Left renal cortex interstitium (tissue), 4 donors: ENCODE data around the gene DDN. TPM values are rescaled to one million over a fixed set of nuclear protein-coding genes. Genes with fewer than 3 reads are reported as not detected.

Experiments used
- DNase-seq, 4 donors: peaks; one replicate each; pipeline ENCODE4 v3.0.0-alpha.2; 2013; ENCODE audit warnings: low read depth in 4 of 4, low spot score in 2 of 4, missing footprints in 1 of 4
- polyA plus RNA-seq, 4 donors: library from polyadenylated mRNA; unstranded; fragments of 120-200 nt; gene quantifications; one replicate each; pipeline ENCODE4 v1.2.1, GENCODE V29; 2013; ENCODE audit not compliant: insufficient read length in 4 of 4

The DDN gene
- polyA plus RNA-seq, 4 donors: 74.2 to 97.8 (median 84.6) TPM

DNA sequence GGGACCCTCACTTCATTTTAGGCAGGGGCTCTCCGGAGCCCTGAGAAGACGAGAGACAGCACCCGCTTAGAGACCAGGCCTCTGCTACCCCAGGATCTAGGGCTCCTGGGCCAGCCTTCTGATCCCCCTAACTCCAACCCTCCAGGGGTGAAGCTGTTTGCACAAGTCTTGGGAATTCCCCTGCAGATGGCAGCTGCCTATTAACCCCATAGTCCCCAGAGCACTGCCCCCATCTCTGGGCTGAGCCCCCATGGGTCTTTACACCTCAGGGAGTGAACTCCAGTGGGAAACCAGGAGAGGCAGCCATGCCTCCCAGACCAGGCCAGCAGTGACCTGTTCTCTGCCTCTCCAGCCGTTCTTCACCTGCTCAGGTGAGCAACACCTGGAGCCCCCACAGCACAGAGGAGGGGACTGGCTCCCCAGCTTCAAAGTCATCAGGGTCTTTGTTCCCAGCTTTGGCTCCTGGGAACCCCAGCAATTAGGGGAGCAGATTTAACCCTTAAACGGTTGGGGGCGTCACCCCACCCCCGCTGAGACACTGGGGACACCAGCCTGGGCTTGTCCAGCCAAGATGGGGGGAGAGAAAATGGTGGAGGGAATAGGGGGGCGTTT is 29.9 kb downstream of the DDN start:
- no peak for DNase-seq

DNA sequence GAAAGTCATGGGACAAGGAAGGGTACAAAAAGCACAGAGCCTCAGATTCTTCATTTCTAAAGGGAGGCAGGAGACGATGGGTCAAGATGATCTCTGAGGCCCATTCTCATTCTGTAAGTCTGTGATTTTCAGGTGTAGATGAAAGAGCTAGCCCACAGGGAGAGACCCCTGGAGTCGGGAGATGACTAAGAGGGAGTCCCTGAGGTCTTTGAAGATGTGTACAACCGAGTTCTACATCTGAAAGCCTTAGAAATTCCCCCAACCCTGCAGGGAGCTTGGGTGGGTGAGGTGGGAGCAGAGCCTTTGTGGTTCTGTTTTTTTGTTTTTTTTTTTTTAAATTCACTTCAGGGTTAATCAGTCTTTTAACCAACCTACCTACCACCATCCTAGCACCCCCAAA is 30.7 kb downstream of the DDN start:
- DNase-seq: no peak

DNA sequence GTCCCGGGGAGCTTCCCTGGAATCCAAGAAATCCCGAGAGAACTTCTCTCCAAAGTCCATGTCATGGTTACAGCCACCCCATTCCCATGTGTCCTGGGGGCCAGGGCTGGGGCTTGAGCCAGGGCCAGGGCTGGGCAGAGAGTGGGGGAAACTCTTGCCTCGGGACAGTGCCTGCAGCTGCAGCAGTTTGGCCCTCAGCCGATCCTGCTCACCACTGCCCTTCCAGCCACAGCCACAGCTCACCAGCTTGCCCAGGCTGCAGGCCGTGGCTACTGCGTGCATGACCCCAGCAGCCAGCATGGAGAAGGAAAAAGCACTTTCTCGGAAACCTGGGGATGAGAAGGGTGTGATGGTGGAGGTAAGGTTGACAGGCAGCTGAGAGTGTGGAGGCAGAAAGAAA is 31.2 kb downstream of the DDN start:
- DNase-seq: no peak

DNA sequence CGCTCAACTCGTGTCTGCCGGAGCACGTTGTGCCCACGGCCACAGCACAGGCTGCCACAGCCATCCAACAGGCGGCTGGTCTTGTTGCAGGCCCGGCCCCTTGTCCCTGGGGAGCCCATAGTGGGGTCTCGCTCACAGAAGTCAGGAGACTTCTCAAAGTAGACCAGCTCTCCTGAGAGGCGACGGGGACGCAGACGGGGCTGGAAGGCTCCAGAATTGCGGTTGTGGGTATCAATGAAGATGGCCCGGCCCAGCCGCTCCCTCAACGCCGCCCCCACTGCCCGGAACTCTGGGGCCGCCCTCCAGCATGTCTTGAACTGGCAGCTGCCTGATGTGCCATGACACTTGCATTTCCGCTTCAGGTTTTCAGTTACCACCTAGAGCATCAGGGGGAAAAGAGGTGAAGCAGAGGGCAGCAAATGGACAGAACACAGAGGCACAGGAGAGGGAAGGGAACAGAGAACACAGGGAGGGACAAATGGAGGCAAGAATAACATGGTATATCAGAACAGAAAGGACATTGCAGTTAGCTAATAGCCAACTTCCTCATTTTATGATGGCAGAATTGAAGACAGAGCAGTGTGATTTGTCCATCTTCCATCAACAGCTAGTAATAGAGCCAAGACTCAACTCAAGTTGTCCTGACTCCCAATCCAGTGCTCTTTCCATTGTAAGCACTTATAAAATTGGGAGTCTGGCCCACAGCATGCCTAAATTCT is 32.8 kb downstream of the DDN start:
- DNase-seq: no peak

DNA sequence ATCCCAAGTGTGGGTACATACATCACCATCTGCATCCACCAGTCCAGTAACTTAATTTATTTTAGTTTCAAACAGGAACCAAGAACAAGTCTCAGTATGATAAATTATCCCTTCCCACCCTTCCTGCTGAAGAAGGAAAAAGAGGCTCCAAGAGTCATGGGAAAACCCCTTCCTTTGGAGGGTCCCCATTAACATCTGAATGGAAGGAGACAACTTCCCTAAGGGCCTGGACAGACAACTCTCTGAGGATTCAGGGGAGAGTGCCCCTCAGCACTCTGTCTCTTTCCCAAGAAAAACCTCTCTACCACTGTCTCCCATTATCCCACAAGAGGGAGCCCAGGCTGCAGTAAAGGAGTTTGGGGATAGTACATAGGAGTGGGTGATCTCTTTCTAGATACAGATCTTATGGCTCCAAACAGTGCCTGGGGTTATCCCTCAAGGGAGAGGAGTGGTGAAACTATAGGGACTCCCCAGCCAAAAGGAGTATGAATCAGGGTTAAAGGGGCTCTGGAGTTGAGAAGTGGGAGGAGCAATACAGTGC is 33.8 kb downstream of the DDN start:
- no peak for DNase-seq

DNA sequence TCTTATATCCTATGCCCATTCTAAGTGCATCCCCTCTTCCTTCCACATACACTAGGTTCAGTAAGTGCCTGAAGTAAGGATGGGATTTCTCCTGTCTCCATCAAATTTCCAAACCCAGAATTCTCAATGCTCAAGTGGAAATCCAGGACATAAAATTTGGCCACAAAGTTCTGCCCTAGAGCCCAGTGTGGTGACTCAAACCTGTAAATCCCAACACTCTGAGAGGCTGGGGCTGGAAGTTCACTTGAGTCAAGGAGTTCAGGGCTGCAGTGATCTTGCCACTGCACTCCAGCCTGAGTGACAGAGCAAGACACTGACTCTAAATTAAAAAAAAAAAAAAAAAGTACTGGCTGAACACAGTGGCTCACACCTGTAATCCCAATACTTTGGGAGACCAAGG is 37.4 kb downstream of the DDN start:
- DNase-seq: no peak

DNA sequence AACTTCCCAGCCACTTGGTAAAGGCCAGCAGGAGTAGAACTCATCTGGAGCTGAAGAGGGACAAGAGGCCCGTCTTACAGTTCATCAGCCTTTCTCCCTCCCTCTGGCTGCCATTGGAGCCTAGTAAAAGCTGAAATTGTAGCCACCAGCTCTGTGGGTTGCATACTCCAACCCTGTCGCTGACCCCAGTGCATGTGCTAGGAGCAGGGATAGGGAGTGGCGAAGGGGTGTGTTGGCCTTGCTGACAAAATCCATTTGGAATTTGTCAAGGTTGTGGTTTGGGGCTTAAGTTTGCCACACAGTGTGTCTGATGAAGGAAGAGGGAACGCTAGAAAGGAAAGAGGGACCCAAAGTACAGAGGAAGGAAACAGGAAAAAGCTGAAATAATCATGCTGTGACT is 37.8 kb downstream of the DDN start:
- DNase-seq: no peak

DNA sequence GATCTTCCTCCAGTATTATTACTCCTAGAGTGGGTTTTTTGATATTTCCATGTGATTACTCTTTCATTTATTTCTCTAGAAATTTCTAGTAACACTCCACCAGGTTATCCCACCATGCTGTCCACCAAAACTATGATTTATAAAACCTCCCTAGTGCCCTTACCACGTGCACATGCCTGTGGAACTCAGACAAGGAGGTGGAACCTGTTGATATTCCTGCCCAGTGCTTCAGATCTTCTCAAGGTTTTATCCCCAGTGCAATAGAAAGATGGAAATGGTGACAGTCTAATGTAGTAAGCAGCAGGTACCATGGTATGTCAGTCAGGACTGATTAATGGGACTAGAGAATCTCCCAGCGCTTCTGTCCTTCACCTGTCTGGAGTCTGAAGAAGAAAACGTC is 38.3 kb downstream of the DDN start:
- no peak for DNase-seq

DNA sequence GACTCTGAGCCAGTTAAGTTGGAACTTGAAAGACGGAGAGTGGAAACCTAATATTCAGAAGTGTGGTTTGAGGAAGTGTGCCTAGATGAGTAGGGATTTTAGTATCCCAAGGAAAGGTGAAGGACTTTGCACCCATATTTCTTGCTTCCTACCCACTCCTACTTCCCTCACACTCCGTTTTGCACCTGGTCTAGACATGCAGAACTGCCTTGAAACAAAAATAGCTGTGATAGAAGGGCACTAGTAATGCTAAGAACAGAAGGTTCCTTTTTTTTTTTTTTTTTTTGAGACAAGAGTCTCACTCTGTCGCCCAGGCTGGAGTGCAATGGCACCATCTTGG is 41.2 kb downstream of the DDN start:
- no peak for DNase-seq

DNA sequence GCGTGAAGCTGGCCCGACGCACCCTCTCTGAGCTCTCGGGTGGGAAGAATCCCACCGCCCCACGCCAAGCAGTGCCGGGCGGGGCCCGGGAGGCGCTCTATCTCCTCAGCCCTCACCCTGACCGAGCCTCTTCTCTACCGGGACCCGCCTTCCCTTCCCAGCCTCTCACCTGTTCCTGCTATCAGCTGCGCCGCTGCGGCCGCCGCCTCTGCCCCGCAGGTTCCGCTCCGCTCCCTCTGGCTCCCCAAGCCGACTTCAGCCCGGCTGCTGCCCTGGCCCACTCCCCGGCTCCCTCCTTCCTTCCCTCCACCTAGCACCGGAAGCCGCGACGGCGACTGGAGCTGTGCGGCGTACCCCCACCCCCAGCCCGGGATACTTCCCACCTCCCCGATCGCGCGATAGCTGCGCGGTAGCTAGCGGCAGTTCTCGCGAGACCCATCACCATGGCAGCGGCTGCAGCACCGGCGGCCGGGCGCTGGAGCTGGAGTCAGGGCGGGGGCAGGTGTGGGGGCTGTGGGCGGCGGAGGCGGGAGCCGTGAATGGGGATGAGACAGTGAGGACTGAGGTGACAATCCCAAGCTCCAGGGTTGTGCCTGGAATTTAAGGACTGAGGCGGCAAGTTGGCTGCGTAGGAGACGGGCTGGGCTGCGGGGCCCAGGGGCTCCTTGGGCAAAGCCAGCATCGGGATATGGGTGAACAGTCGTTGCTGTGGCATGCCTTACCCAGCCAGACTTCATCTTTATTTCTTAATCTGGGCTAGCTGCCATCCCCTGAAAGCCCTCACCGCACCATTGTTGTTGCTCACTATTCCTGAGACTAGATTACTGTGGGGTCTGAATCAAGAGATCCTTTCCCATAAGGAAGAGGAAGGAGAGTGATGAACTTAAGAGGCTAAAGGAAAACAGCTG is 41.8 kb downstream of the DDN start, which contains the start of gene ARF3:
Gene ARF3, minus strand, starts transcription at position 347 of the 908 bp plus-strand sequence. CDS start 16,392 bp downstream, outside the sequence.
- peak; percentile 71 to 94 (median 90) for DNase-seq

DNA sequence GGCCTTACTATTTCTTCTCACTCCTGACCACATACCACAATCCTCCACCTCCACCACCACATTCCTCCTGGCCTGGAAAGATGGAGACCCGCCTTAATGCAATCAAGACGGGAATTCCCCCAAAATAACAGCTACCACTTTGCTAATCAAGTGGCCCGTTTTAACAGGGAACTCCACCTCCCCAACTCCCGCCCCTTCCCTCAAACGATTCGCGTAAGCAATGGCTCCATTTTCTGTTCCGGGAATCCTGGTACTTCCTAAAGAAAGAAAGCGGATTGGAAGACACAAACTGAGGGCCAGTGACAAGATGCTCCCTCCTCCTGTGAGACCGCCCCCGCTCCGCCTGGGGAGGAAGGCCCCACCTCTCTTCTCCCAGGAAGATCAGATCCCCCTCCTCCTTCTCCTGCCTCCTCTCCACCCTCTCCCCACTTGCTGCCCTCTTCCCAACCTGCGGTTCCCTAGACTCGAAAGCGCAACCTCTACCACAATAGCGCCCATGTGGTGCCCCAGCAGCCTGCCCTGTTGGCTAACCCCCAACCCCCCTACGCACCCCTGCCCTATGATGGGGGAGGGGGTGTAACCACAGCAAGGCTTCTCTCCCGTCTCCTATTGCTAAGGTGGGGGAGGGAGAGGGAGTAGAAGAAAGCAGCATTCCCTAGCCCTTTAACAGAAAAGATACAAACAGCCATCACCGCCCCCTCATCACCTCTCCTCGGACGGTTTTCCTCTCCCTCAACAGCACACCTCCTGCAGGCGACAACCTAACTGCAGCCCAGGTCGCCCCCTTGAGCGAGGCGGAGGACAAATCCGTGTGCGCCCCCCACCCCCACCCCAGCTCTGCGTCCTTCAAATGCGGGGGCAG is 42.7 kb downstream of the DDN start:
- peak; percentile 72 to 91 (median 80) for DNase-seq

DNA sequence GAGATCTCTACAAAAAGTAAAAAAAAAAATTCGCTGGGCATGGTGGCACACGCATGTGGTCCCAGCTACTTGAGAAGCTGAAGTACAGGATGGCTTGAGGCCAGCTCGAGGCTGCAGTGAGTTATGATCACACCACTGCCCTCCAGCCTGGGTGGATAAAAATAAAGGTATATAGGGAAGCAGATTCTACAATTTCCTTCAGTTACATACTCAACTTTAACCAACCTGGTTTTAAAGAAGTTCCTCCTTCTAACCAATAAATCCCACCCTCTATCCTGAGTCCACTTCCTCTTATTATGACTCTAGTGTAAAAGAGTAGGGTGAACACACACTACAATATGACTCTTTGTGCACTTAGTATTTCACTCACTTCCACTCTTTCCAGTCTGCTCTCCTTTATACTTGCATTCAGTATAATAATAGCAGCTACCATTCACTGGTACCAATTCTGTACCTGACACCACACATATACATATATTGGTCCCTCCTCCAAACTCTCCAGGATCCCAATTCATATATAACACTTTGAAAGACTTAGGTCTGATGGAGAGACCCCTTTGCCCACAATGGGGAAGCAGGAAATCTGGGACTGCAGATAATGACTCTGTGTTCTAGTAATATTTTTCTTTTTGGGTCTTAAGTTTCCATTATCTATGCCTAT is 44.2 kb downstream of the DDN start:
- no peak for DNase-seq

DNA sequence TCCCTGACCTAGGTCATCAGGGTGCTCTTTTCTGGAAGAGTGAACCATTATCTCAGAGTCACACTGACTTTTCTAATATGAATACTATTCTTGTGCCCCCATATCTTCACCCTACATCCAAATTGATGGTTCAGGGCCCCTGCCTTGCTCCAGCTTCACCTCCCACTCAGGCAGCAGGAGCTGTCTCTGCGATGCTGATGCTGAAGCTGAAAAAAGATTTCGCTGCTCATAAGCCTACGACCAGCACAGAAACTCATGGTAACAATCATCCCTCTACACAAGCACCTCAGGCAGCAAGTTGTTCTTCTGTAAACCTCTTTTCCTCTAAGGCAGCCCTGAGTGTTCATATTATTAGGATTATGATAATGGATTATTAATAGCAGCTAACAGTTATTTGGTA is 45.1 kb downstream of the DDN start:
- no peak for DNase-seq

DNA sequence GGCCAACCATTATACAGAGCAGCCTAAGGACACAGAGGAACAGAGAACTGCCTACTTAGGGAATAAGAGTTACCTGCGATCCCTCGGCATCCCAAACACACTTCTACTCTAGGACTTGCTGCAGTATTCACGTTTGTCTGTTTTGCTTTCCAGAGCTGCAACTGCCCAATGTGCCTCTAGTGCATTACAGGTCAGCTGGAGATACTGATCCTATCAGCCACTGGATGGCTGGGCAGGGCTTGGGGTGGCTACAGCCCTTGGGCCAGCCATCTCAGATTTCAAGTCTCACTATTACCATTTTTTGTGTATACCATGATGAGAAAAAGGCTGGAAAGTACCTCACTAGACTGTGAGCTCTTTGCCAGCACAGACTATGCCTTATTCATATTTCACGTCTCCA is 46.5 kb downstream of the DDN start:
- DNase-seq: no peak

DNA sequence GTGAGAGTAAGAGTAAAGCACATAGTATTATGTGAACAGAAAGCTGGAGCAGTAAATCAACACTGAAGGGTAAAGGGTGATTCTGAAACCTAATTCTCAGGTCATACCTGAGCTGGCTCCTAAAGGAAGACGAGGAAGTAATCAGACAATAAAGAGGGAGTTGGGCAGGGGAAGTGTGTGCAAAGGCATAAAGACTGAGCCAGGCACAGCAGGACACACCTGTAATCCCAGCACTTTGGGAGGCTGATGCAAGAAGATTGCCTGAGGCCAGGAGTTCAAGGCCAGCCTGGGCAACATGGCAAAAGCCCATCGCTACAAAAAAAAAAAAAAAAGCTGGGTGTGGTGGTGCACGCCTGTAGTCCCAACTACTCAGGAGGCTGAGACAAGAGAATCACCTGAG is 51.4 kb downstream of the DDN start:
- no peak for DNase-seq

DNA sequence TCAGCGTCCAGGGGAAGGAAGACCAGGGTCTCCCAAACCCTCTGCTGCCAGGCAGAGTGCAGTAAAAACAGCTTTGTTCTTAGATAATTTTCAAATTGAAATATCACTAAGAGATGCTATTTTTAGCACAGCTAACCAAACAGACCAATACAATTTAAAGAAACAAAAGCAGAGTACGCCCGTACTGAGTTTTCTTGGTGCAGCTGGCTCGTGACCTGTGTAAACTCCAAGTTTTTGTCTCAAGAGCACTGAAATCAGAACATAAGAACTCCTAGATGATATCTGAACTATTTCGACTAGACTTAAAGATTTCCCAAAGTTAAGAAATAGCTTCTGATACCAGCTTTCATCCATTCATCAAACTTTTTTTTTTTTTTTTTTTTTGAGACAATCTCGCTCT is 52.2 kb downstream of the DDN start:
- no peak for DNase-seq

DNA sequence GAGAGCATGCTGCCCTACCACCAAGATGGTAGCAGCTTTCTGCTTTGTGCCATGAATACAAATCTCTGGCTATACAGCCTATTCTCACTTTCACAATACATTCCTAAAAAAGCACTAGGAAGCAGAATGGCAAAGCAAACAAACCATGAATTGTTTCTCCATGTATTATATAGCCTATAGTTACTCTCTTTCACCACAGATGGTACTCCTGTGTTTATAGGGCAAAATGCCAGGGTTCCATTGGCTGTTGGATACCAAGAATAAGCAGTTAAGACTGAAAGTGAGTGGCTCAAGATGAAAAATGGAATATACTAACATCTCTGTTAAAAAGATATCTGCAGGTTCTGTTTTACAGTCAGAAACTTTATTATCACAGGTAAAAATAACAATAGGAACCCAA is 53.0 kb downstream of the DDN start:
- DNase-seq: no peak
